ENCODE results near the gene TRPV5. TPM values are rescaled to one million over a fixed set of nuclear protein-coding genes. Genes with fewer than 3 reads are reported as not detected.

TRPV5 gene
- total RNA-seq, 4 donors from 2014 or later: not detected

- in situ Hi-C loops (cut with MboI; ENCODE audit: low sequenced_read_pairs in 4 of 4) (no loop called here), intact Hi-C loops (cut with DNase I; ENCODE audit: low total_unique reads) (no loop called here)
- DNase-seq (no peak), ATAC-seq (no peak)
- H3K27ac ChIP-seq: no peak overlapping the region
- no peaks in the 10 kb centered on the region for H3K36me3 ChIP-seq
- TF ChIP-seq CTCF (IDR thresholded peaks at IDR 0.05 in 4 of 5, conservative IDR thresholded peaks at IDR 0.05 in 1 of 5): no peak
- TF ChIP-seq POLR2A (IDR thresholded peaks at IDR 0.05): no peak
- peaks cover 0 to 4% (median 0%) of the 10 kb centered on the region in 3 donors for H3K27me3 ChIP-seq
- no peaks in the 10 kb centered on the region for H3K4me1 ChIP-seq
- H3K4me3 ChIP-seq: no peak overlapping the region
- H3K9me3 ChIP-seq: no peaks in the 10 kb centered on the region
Observed at GRCh38 chr7:142892951-142893350, 40.6 kb downstream of the TRPV5 start.

GRCh38 chr7:142891490-142892082 lies 42.0 kb downstream of the TRPV5 start:
- Histone ChIP-seq H3K27ac (no peak overlapping the region), H3K27me3 (peaks cover 0 to 4% (median 0%) of the 10 kb centered on the region in 3 donors), H3K36me3 (no peaks in the 10 kb centered on the region), H3K9me3 (no peaks in the 10 kb centered on the region), H3K4me1 (no peaks in the 10 kb centered on the region), H3K4me3 (no peak overlapping the region)
- no peak for ATAC-seq
- no peak for DNase-seq
- TF ChIP-seq CTCF (IDR thresholded peaks at IDR 0.05 in 4 of 5, conservative IDR thresholded peaks at IDR 0.05 in 1 of 5): no peak
- TF ChIP-seq POLR2A (IDR thresholded peaks at IDR 0.05): no peak
- intact Hi-C loops (cut with DNase I; ENCODE audit: low total_unique reads) (no loop called here), in situ Hi-C loops (cut with MboI; ENCODE audit: low sequenced_read_pairs in 4 of 4) (no loop called here)

GRCh38 chr7:142890874-142891485 lies 42.6 kb downstream of the TRPV5 start:
- TF ChIP-seq CTCF (IDR thresholded peaks at IDR 0.05 in 4 of 5, conservative IDR thresholded peaks at IDR 0.05 in 1 of 5) (no peak), POLR2A (IDR thresholded peaks at IDR 0.05) (no peak)
- intact Hi-C loops (cut with DNase I; ENCODE audit: low total_unique reads) (no loop called here), in situ Hi-C loops (cut with MboI; ENCODE audit: low sequenced_read_pairs in 4 of 4) (no loop called here)
- Histone ChIP-seq H3K27me3 (peaks cover 0 to 4% (median 0%) of the 10 kb centered on the region in 3 donors), H3K4me1 (no peaks in the 10 kb centered on the region), H3K9me3 (no peaks in the 10 kb centered on the region), H3K36me3 (no peaks in the 10 kb centered on the region), H3K4me3 (no peak overlapping the region), H3K27ac (no peak overlapping the region)
- DNase-seq: no peak
- ATAC-seq: no peak

GRCh38 chr7:142889816-142890215 lies 43.7 kb downstream of the TRPV5 start:
- ATAC-seq (no peak), DNase-seq (no peak)
- Histone ChIP-seq H3K36me3 (no peaks in the 10 kb centered on the region), H3K4me1 (no peaks in the 10 kb centered on the region), H3K27ac (no peak overlapping the region), H3K9me3 (no peaks in the 10 kb centered on the region), H3K27me3 (peaks cover 0 to 4% (median 0%) of the 10 kb centered on the region in 3 donors), H3K4me3 (no peak overlapping the region)
- in situ Hi-C loops (cut with MboI; ENCODE audit: low sequenced_read_pairs in 4 of 4): no loop called here
- intact Hi-C loops (cut with DNase I; ENCODE audit: low total_unique reads): no loop called here
- TF ChIP-seq CTCF (IDR thresholded peaks at IDR 0.05 in 4 of 5, conservative IDR thresholded peaks at IDR 0.05 in 1 of 5) (no peak), POLR2A (IDR thresholded peaks at IDR 0.05) (no peak)

All from gastrocnemius medialis (tissue), 4 donors.